ENCODE measurements around the gene LDLRAD3.

- no peak for TF ChIP-seq CTCF (conservative IDR thresholded peaks at IDR 0.05; ENCODE audit: low read depth, low read length)
- no peak for TF ChIP-seq EZH2 (IDR thresholded peaks at IDR 0.05; ENCODE audit: low read length, unreplicated experiment)
Observed at GRCh38 chr11:36126678-36127077, 182.8 kb downstream of the LDLRAD3 start.

All from PC-3 (cell line).